NCI-H1436 treated with DMSO at 0.1 percent for 48 hours (cell line): Measurements from ENCODE around the gene ACOX1.

Source experiments
- DNase-seq: peaks from one replicate; lab custom pipeline; 2025; lab: John Stamatoyannopoulos, UW

The ACOX1 gene

DNA sequence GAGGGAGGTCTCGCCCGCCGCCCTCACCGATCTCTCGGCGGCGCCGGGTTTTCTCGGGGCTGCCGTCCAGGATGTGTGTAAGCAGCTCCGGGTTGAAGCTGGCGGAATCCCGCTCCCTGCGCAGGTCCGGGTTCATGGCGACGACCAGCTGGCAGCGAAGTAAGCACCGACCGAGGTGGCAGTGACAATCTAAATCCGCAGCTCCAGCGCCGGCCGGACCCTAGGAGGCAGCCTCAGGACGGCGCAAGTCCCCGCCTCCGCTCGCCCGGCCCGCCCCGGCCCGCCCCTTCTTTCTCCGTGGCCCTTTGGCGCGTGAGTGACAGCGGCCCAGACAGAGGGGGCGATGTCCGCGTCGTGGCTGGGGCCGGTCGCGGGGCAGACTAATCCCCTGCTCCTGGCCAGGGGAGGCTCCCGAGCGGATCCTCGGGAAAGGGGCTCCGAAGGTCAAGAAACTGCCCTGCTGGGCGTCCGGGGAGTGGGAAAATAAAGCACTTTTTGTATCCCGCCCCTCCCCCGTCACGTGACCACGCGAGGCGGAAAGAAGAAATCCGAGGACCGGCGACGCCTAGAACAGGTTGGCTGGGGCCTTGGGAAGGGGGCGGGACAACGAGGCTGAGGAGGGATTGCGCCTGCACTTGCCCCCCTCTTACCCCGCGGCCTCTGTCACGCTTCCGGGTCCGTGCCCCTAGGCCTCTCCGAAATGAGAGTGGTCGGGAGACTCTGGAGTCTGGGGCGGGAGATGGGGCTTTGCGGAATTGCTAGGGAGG lies at the start of gene ACOX1, which contains the start of gene TEN1:
TSS of gene ACOX1 (minus strand) at position 229 of the 767 bp plus-strand sequence. CDS start at position 136, 93 bp downstream.
TSS of gene TEN1 (plus strand) at position 303 of the 767 bp plus-strand sequence. CDS start 6,953 bp downstream, outside the sequence.
- DNase-seq = peak; percentile 90

- DNase-seq = no peak
These were observed 48.3 kb upstream of the ACOX1 start, which contains the start of gene EVPL for GRCh38 chr17:76027159-76027839. Gene EVPL (minus strand): TSS chr17:76027306. CDS start chr17:76027198, 108 bp downstream.

DNA sequence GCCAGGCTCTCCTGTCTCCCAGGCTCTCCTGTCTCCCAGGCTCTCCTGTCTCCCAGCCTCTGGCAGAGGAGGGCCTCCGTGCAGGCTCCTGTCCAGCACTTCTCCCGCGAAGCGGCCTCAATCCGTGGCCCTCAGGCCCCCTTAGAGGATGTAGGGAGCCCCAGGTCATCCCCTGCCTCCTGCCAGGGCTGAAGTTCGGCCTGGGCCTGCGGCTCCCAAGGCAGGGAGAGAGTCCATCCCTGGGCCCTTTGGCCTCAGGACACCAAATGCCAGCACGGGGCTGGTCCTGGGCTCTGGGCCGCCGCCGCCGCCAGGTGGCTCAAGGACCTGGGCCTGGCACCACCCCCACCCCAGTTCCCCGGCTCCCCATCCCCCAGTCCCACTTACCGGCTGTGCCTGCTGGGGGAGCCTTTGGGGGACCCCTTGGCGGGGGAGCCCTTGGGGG lies 47.8 kb upstream of the ACOX1 start:
- DNase-seq = no peak

DNA sequence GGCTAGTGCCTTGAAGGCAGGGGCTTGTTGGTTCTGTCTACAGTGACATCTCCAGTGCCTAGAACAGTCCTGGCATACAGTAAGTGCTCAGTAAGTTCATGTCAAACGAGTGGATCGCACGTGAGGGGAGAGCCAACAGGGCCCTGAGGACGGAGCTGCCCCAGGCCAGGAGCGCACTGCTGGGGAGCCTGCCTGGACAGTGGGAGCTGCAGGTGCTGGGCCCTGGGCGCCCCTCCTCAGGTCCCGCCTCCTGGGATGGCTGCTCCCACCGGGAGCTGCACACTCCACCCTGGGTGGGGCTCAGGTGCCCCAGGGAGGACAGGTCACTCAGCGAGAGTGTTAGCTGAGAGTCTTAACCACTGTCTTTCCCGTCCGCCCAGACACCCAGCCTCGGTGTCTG lies 46.3 kb upstream of the ACOX1 start:
- DNase-seq = no peak

GRCh38 chr17:76024353-76024752 lies 45.4 kb upstream of the ACOX1 start:
- DNase-seq = no peak

DNA sequence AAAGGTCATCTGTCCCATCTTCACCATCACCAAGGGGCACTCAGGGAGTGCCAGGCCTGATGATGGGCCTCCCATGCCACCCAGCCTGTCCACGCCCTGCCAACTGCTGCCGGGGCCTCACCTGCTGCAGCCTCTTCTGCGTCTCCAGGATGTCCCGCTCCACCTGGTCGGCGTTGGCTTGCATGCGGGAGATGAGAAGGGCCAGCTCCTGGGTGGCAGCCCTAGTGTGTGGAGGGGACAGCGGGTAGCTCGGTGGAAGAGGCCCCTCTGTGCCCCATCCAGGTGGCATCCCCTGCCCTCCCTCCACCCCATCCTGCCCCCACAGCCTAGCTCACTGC lies 44.9 kb upstream of the ACOX1 start:
- DNase-seq = no peak

DNA sequence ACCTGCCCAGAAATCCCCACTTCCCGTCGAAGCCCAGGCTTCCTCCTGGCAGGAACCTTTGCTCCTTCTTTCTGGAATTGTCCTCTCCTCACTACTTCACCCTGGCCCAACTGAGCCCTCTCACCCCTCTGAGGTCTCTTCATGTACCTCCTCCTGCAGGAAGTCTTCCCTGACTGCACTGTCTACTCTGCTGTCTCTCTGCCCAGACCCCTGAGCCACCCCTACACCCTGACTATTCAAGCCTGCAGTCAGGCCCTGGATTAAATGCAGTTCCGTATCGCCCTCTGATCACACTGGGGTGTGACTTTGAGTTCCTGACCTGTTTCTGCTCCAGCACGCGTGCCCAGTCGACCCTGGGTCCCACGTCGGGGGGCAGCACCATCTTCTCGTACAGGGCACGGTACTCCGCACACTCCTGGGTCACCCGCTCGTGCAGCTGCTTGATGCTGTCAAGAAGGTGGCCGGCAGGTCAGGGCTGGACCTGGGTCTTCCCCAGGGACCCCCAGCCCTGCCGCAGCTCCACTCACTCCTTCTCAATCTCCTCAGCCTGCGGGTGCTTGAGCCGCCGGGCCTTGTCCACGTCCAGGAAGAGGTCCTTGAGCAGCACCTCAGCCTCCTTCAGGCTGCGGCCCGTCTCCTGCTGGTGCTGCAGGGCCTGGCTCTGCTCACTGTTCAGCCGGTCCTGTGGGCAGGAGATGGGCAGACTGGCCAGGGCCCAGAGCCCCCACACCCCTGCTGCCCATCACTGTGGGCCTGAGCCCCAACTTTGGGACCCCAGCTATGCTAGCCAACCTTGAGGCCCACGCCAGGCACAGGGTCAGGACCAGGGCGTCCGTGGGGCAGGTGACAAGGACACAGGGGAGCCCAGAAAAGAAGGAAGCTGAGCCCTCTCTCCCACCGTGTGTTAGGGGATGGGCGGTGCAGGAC lies 44.3 kb upstream of the ACOX1 start:
- no peak for DNase-seq

DNA sequence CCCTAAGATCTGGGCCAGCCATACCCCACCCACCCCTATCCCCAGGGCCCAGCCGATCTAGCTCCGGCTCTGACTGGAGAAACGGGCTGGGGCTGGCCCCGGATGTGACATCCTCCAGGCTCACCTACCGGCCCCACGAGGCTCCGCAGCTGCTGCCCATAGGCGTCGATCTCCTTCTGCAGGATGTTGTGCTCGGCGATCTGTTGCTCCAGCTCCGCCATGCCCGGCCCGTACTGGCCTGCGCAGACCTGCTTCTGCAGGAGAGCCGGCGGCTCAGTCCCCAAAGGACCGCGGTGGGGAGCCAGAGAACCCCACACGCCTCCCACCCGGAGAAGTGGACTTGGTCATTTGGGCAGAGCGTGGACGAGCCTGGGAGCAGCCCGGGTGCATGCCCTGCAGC lies 43.3 kb upstream of the ACOX1 start:
- no peak for DNase-seq

DNA sequence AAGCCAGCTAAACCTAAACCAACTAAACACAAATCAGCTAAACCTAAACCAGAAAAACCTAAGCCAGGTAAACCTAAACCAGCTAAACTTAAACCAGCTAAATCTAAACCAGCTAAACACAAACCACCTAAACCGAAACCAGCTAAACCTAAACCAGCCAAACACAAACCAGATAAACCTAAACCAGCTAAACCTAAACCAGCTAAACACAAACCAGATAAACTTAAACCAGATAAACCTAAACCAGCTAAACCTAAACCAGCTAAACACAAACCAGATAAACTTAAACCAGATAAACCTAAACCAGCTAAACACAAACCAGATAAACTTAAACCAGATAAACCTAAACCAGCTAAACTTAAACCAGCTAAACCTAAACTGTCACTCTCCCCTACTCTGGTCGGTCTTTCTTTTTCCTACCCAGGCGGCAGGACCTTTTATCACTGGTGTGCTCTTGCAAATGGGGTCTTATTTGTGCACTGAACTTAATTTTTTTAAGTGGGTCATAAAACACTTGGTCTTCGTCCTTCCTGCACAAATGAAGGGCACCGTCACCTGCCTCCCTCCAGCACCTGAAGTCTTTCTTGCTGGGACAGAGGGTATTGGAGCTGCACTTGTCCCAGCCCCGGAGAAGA lies 41.0 kb upstream of the ACOX1 start:
- DNase-seq = no peak

GRCh38 chr17:76018801-76019200 lies 39.8 kb upstream of the ACOX1 start:
- no peak for DNase-seq

GRCh38 chr17:76018340-76018680 lies 39.3 kb upstream of the ACOX1 start:
- DNase-seq = no peak

DNA sequence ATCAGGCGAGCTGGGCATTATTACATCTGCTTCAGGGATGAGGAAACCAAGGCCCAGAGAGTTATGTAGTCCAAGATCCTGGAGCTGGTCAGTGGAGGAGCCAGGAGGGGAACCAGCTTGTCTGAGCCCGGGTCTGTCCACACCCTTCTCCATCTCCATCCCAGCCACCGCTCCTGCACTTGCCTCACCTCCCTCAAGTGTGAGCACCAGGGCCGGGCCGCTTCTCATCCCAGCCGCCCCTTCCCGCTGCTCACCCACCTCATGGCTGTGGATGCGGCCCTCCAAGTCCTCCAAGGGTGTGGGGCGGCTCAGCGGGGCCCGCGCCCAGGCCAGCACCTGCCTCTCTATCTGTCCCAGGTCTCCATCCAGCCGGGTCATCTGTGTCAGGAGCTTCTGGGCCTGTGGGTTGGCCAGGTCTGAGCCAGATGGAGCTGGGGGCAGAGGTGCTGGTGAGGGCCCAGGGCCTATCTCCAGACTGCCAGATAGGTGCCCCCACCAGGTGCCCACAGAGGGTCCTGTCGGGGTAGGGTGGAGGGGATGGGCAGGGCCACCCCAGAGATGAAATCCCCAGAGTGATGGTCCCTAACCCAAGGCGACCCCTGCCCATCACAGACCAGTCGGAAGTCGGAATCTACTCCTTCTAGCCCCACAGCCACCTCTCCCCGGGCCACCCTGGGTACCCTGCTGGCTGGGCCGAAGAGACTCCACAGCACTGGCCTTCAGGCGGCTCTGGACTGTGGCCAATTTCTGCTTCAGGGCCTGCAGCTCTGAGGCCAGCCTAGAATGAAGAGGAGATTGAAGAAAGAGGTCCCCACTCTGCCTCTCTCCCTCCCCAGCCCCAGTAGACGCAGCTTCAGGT lies 38.7 kb upstream of the ACOX1 start:
- no peak for DNase-seq

- DNase-seq = peak; percentile 23
These were observed 35.9 kb upstream of the ACOX1 start for GRCh38 chr17:76014925-76015261.

- peak; percentile 44 for DNase-seq
These were observed 35.3 kb upstream of the ACOX1 start for GRCh38 chr17:76014100-76014924.

GRCh38 chr17:76013377-76013932 lies 34.5 kb upstream of the ACOX1 start:
- no peak for DNase-seq

DNA sequence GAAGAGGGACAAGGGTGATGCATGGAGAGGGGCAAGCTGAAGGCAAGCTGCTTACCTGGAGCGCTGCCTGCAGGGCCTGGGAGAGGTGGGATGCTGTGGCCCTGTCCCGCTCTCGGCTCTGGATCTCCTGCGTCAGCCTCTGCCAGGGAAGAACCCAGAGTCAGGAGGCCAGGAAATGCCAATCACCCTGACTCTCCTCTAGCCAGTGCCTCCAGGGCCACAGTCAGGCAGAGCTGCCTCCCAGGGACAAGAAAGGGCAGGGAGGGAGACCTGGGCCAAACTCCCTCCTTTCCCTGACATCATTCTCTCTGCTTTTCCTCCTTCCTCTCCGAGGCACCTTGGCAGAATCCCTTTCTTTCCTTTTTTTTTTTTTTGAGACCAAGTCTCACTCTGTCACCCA lies 33.0 kb upstream of the ACOX1 start:
- no peak for DNase-seq

GRCh38 chr17:76009969-76010661 lies 31.1 kb upstream of the ACOX1 start:
- no peak for DNase-seq

GRCh38 chr17:76009447-76009846 lies 30.5 kb upstream of the ACOX1 start:
- DNase-seq = no peak
